A549 (cell line): ENCODE measurements around the gene ATP5ME. TPM values are rescaled to one million over a fixed set of nuclear protein-coding genes. Genes with fewer than 3 reads are reported as not detected.

Experiments used
- ATAC-seq, 2 experiments: fragments of 200-7000 bp in 1 of 2; fragments of >200 bp in 1 of 2; cut with Nextera tagmentation in 1 of 2; cut with Tn5 transposase in 1 of 2; 3 replicates each; pipeline versions ENCODE4 v1.8.0 to v1.9.1; 2018 to 2020; ENCODE audit warnings: mild to moderate bottlenecking in 1 of 2, moderate library complexity in 1 of 2
- CTCF ChIA-PET: fragments of 300-600 bp; sonication (Branson Sonifier 250); formaldehyde crosslinking; extraction: SDS; loops from one replicate; lab custom pipeline; 2021; ENCODE audit warnings: antibody characterized with exemption, inconsistent platforms; lab: Yijun Ruan, JAX
- POLR2A ChIA-PET: fragments of 350-600 bp; formaldehyde crosslinking; extraction: SDS; loops from one replicate; lab custom pipeline; 2021; ENCODE audit warnings: antibody characterized with exemption, inconsistent platforms; lab: Yijun Ruan, JAX
- DNase-seq, 2 experiments: peaks; one replicate each; pipeline versions ENCODE4 v3.0.0 to v3.0.0-alpha.2; 2011 to 2016; ENCODE audit warnings: low read depth in 1 of 2, low spot score in 1 of 2
- FAIRE-seq: peaks from 2 replicates; lab custom pipeline; 2011; peaks lifted over from hg19 to GRCh38; lab: Jason Lieb, UNC
- H3K27ac ChIP-seq, 2 experiments: fragments of >200 bp; sonication (Bioruptor Twin); formaldehyde crosslinking; 3 replicates each; pipeline ENCODE4 v1.5.1; 2016 to 2017
- H3K4me1 ChIP-seq: fragments of >200 bp; sonication (Bioruptor Twin); formaldehyde crosslinking; 3 replicates; pipeline ENCODE4 v1.6.1; 2016
- H3K4me2 ChIP-seq: fragments of >200 bp; sonication (Bioruptor Twin); formaldehyde crosslinking; 3 replicates; pipeline ENCODE4 v1.6.1; 2016
- H3K4me3 ChIP-seq: fragments of >200 bp; sonication (Bioruptor Twin); formaldehyde crosslinking; 3 replicates; pipeline ENCODE4 v1.5.1; 2016
- H3K9me3 ChIP-seq: fragments of >200 bp; sonication (Bioruptor Twin); formaldehyde crosslinking; 3 replicates; pipeline ENCODE4 v1.6.1; 2016
- ATOH8 ChIP-seq: fragments of 250-450 bp; sonication (Bioruptor Pico); IDR thresholded peaks from 2 replicates; pipeline ENCODE4 v1.5.0; 2020; ENCODE audit warnings: low read depth, mild to moderate bottlenecking, moderate library complexity
- BCL3 ChIP-seq: fragments of >200 bp; sonication (Bioruptor Twin); formaldehyde crosslinking; IDR thresholded peaks from 3 replicates; pipeline ENCODE4 v1.6.1; 2016
- E2F6 ChIP-seq: IDR thresholded peaks from 2 replicates; pipeline ENCODE4 v1.6.1; 2012; ENCODE audit warnings: low read depth, borderline replicate concordance
- EHMT2 ChIP-seq: fragments of 200-600 bp; sonication (generic); IDR thresholded peaks from 2 replicates; pipeline ENCODE4 v1.6.1; 2016; ENCODE audit warnings: antibody characterized with exemption, low read depth, mild to moderate bottlenecking, moderate library complexity
- EP300 ChIP-seq, 2 experiments: fragments of >200 bp; sonication (Bioruptor Twin); formaldehyde crosslinking; IDR thresholded peaks; 2 replicates in 1 of 2; 3 replicates in 1 of 2; pipeline ENCODE4 v1.6.1; 2016 to 2017
- FOSB ChIP-seq: fragments of 250-450 bp; sonication (Bioruptor Pico); IDR thresholded peaks from 2 replicates; pipeline ENCODE4 v1.5.0; 2020; ENCODE audit warnings: mild to moderate bottlenecking, moderate library complexity
- FOSL2 ChIP-seq, 2 experiments: fragments of 450-650 bp in 1 of 2; fragments of >200 bp in 1 of 2; sonication (Bioruptor Twin) in 1 of 2; formaldehyde crosslinking; IDR thresholded peaks; 2 replicates each; pipeline versions ENCODE4 v1.5.0 to v1.6.1; 2016 to 2020; ENCODE audit warnings: mild to moderate bottlenecking in 1 of 2, moderate library complexity in 1 of 2
- HES2 ChIP-seq: fragments of >200 bp; sonication (Bioruptor Twin); formaldehyde crosslinking; IDR thresholded peaks from 2 replicates; pipeline ENCODE4 v1.6.1; 2016
- HMGXB4 ChIP-seq: fragments of 250-450 bp; sonication (Bioruptor Pico); IDR thresholded peaks from 2 replicates; pipeline ENCODE4 v1.5.0; 2021; ENCODE audit warnings: mild to moderate bottlenecking, moderate library complexity, borderline replicate concordance
- HOXB5 ChIP-seq: fragments of 250-450 bp; sonication (Bioruptor Pico); IDR thresholded peaks from 2 replicates; pipeline ENCODE4 v1.5.0; 2020; ENCODE audit warnings: mild to moderate bottlenecking, moderate library complexity
- JUN ChIP-seq, 2 experiments: fragments of >200 bp; sonication (Bioruptor Twin); formaldehyde crosslinking; IDR thresholded peaks; 2 replicates in 1 of 2; 3 replicates in 1 of 2; pipeline ENCODE4 v1.6.1; 2016 to 2017
- JUNB ChIP-seq: fragments of >200 bp; sonication (Bioruptor Twin); formaldehyde crosslinking; IDR thresholded peaks from 2 replicates; pipeline ENCODE4 v1.6.1; 2016
- KDM5A ChIP-seq: fragments of 200-600 bp; sonication (generic); IDR thresholded peaks from 2 replicates; pipeline ENCODE4 v1.6.1; 2016; ENCODE audit warnings: antibody characterized with exemption, mild to moderate bottlenecking
- MAFK ChIP-seq: fragments of 450-650 bp; IDR thresholded peaks from 2 replicates; pipeline ENCODE4 v1.6.1; 2014; ENCODE audit not compliant: partially characterized antibody
- POLR2A ChIP-seq: IDR thresholded peaks from 2 replicates; pipeline ENCODE4 v1.6.1; 2012; ENCODE audit warnings: mild to moderate bottlenecking, low read length
- REST ChIP-seq: fragments of 200-600 bp; sonication (generic); IDR thresholded peaks from 2 replicates; pipeline ENCODE4 v1.6.1; 2016; ENCODE audit warnings: antibody characterized with exemption, mild to moderate bottlenecking, moderate library complexity
- RNF2 ChIP-seq: fragments of 200-600 bp; sonication (generic); IDR thresholded peaks from 2 replicates; pipeline ENCODE4 v1.6.1; 2016; ENCODE audit warnings: low read depth, mild to moderate bottlenecking, antibody characterized with exemption, moderate library complexity, borderline replicate concordance
- TP53 ChIP-seq: fragments of 250-450 bp; sonication (Bioruptor Pico); IDR thresholded peaks from 2 replicates; pipeline ENCODE4 v1.5.0; 2021; ENCODE audit warnings: mild to moderate bottlenecking, moderate library complexity
- USF2 ChIP-seq: fragments of 450-650 bp; IDR thresholded peaks from 2 replicates; pipeline ENCODE4 v1.6.1; 2014; ENCODE audit warnings: antibody characterized with exemption
- ZC3H11A ChIP-seq: fragments of 450-650 bp; IDR thresholded peaks from 2 replicates; pipeline ENCODE4 v1.6.1; 2014; ENCODE audit warnings: antibody characterized with exemption, mild to moderate bottlenecking
- ZFP36 ChIP-seq: fragments of 450-650 bp; IDR thresholded peaks from 2 replicates; pipeline ENCODE4 v1.6.1; 2014; ENCODE audit warnings: borderline replicate concordance; ENCODE audit not compliant: partially characterized antibody
- ZNF302 ChIP-seq: fragments of 250-450 bp; sonication (Bioruptor Pico); IDR thresholded peaks from 2 replicates; pipeline ENCODE4 v1.9.0; 2021; ENCODE audit warnings: inconsistent platforms, mild to moderate bottlenecking, moderate library complexity
- WGBS: methylation state at CpG from one replicate; pipeline ENCODE4 v1.1.6; 2017; ENCODE audit errors: missing lambda C conversion rate; 5-methylcytosine and 5-hydroxymethylcytosine counted together
- polyA plus RNA-seq, 4 experiments: library from polyadenylated mRNA; depleted of rRNA in 3 of 4; stranded (reverse); fragments of >200 nt; fragmentation: RNase III in 1 of 4; extraction: RNeasy Plus Mini Kit Qiagen cat#74134 plus additional on column Dnase treatment in 1 of 4; gene quantifications; 2 replicates in 3 of 4; 3 replicates in 1 of 4; pipeline ENCODE4 v1.2.3, GENCODE V29; 2011 to 2017

Gene ATP5ME
- polyA plus RNA-seq, 2 of the 4 experiments (the other 2 are of a cell fraction) = 198 to 659 TPM

- no peak for DNase-seq
- ChIA-PET CTCF (no interaction called here), POLR2A (interaction anchor here (1.5 kb wide), 1 partner anchor 9 kb away, joined by 4 read pairs; the partner anchor contains the start of genes ATP5ME and MYL5)
- FAIRE-seq = no peak
- no peak for TF ChIP-seq FOSL2 (IDR thresholded peaks at IDR 0.05)
- TF ChIP-seq FOSL2 (CRISPR knock-in tag; IDR thresholded peaks at IDR 0.05) = no peak
- no peak for TF ChIP-seq TP53
- TF ChIP-seq JUN (IDR thresholded peaks at IDR 0.05) = no peak
- no peak for TF ChIP-seq ZNF302 (CRISPR knock-in tag)
- TF ChIP-seq EHMT2 = no peak
- TF ChIP-seq ZFP36 = no peak
- no peak for TF ChIP-seq HMGXB4 (CRISPR knock-in tag)
- no peak for TF ChIP-seq USF2
- TF ChIP-seq JUNB = no peak
- TF ChIP-seq REST = no peak
- TF ChIP-seq KDM5A = no peak
- TF ChIP-seq MAFK = no peak
- TF ChIP-seq E2F6 = no peak
- no peak for TF ChIP-seq ATOH8 (CRISPR knock-in tag)
- Histone ChIP-seq H3K4me3 (no peak overlapping the region), H3K4me1 (no peaks in the 10 kb centered on the region), H3K4me2 (no peak overlapping the region), H3K27ac (no peak overlapping the region), H3K9me3 (no peaks in the 10 kb centered on the region; the same call in 2 of the 3 replicates)
- no peak for ATAC-seq
- 40% methylated on average over 1 of the region's 12 CpGs for WGBS
Measured at GRCh38 chr4:665381-665750, 8.7 kb downstream of the ATP5ME start.

- no peaks in the 10 kb centered on the region for H3K4me1 ChIP-seq
- ChIA-PET CTCF (no interaction called here), POLR2A (interaction anchor here (1.5 kb wide), 1 partner anchor 10 kb away, joined by 4 read pairs; the partner anchor contains the start of genes ATP5ME and MYL5)
- H3K9me3 ChIP-seq = no peaks in the 10 kb centered on the region; the same call in 2 of the 3 replicates
- H3K4me3 ChIP-seq = no peak overlapping the region
- ATAC-seq (no peak), FAIRE-seq (no peak), DNase-seq (no peak)
- H3K4me2 ChIP-seq = no peak overlapping the region
- WGBS = 89% methylated on average over 10 of the region's 24 CpGs
- no peak overlapping the region for H3K27ac ChIP-seq
- TF ChIP-seq ZFP36 = no peak
- no peak for TF ChIP-seq POLR2A
- TF ChIP-seq ATOH8 (CRISPR knock-in tag) = no peak
- TF ChIP-seq MAFK = no peak
- no peak for TF ChIP-seq BCL3
- no peak for TF ChIP-seq HMGXB4 (CRISPR knock-in tag)
- TF ChIP-seq HOXB5 (CRISPR knock-in tag) = no peak
- TF ChIP-seq JUNB = no peak
- no peak for TF ChIP-seq EP300 (IDR thresholded peaks at IDR 0.05)
- no peak for TF ChIP-seq RNF2
- no peak for TF ChIP-seq KDM5A
- no peak for TF ChIP-seq HES2
- TF ChIP-seq ZC3H11A = no peak
- TF ChIP-seq ZNF302 (CRISPR knock-in tag) = no peak
- no peak for TF ChIP-seq FOSB
Measured at GRCh38 chr4:664713-665231, 9.3 kb downstream of the ATP5ME start.
